Colonic mucosa (tissue), 4 donors: ENCODE measurements around the gene AKNA. TPM values are rescaled to one million over a fixed set of nuclear protein-coding genes. Genes with fewer than 3 reads are reported as not detected.

Experiments
- DNase-seq: peaks from one replicate; pipeline ENCODE4 v3.0.0-alpha.2; 2020
- H3K27ac ChIP-seq: fragments of 200-600 bp; one replicate; pipeline ENCODE4 v1.8.0; 2021
- H3K27me3 ChIP-seq: fragments of 200-600 bp; one replicate; pipeline ENCODE4 v1.8.0; 2021
- H3K36me3 ChIP-seq: fragments of 200-600 bp; one replicate; pipeline ENCODE4 v1.8.0; 2021
- H3K4me1 ChIP-seq: fragments of 200-600 bp; one replicate; pipeline ENCODE4 v1.8.0; 2021; ENCODE audit warnings: mild to moderate bottlenecking
- H3K4me3 ChIP-seq: fragments of 200-600 bp; one replicate; pipeline ENCODE4 v1.8.0; 2021
- H3K9ac ChIP-seq, 2 donors: one replicate each; pipeline ENCODE4 v1.7.0; 2013; ENCODE audit warnings: control low read depth in 2 of 2, low read depth in 2 of 2, low read length in 2 of 2
- H3K9me3 ChIP-seq: fragments of 200-600 bp; one replicate; pipeline ENCODE4 v1.8.0; 2021
- intact Hi-C: fragments of 100-400 bp; cut with DNase I; formaldehyde crosslinking; loops from one replicate; pipeline ENCODE4 v1.14.1; 2022
- total RNA-seq, 2 donors: library from RNA; stranded (reverse); fragmentation: NEBNext Ultra II Directional in 1 of 2; extraction: Animal tissue kit (Norgen Biotek cat#: 25700) in 1 of 2; gene quantifications; one replicate each; pipeline ENCODE4 v1.2.1, GENCODE V29; 2021
- TF ChIP-seq, protein P1 (sequence below): fragments of 200-600 bp; IDR thresholded peaks from one replicate; pipeline ENCODE4 v1.8.0; 2022; ENCODE audit warnings: antibody characterized with exemption, mild to moderate bottlenecking
- donor health status: healthy.
- donor health status: DM: no; HTN: no; CAD: no.
- donor health status: DM: no; HTN: no; CAD: no.

The AKNA gene
- total RNA-seq, 2 donors from 2014 or later, result 26.9 to 44.9 TPM

DNA sequence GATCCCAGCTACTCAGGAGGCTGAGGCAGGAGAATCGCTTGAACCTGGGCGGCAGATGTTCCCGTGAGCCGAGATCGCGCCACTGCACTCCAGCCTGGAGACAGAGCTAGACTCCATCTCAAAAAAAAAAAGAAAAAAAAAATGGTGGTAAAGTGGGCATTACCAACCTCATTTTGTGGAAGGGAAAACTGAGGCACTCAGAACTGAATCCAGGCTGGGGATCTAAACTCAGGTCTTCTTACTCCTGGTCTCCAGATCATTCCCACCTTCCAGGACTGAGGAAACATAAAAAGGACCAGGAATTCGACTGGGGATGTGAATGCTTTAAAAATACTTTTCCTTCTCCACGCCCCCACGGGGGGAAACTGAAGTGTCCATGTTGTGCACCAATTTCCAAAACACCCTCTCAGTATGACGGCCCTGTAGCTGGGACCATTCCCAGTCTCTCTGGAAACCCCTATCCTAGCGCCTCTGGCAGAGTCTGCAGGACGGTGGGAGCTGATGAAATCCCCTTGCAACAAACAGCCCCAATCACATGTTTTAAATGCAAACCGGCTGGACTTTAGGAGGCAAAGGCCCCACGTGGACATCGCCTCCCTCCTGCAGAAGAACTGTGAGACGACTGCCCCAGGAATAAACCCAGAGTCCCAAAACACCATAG is 8.9 kb upstream of the AKNA start:
- Histone ChIP-seq H3K9me3 (no peaks in the 10 kb centered on the region), H3K27me3 (no peaks in the 10 kb centered on the region), H3K4me1 (peaks cover 5% of the 10 kb centered on the region), H3K9ac (peak overlapping the region in 1 of 2 donors; percentile 80), H3K27ac (no peak overlapping the region), H3K36me3 (no peaks in the 10 kb centered on the region), H3K4me3 (peak overlapping the region; percentile 49)
- intact Hi-C loops, result no loop called here
- DNase-seq, result no peak
- TF ChIP-seq, protein P1, sequence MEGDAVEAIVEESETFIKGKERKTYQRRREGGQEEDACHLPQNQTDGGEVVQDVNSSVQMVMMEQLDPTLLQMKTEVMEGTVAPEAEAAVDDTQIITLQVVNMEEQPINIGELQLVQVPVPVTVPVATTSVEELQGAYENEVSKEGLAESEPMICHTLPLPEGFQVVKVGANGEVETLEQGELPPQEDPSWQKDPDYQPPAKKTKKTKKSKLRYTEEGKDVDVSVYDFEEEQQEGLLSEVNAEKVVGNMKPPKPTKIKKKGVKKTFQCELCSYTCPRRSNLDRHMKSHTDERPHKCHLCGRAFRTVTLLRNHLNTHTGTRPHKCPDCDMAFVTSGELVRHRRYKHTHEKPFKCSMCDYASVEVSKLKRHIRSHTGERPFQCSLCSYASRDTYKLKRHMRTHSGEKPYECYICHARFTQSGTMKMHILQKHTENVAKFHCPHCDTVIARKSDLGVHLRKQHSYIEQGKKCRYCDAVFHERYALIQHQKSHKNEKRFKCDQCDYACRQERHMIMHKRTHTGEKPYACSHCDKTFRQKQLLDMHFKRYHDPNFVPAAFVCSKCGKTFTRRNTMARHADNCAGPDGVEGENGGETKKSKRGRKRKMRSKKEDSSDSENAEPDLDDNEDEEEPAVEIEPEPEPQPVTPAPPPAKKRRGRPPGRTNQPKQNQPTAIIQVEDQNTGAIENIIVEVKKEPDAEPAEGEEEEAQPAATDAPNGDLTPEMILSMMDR, result no peak

DNA sequence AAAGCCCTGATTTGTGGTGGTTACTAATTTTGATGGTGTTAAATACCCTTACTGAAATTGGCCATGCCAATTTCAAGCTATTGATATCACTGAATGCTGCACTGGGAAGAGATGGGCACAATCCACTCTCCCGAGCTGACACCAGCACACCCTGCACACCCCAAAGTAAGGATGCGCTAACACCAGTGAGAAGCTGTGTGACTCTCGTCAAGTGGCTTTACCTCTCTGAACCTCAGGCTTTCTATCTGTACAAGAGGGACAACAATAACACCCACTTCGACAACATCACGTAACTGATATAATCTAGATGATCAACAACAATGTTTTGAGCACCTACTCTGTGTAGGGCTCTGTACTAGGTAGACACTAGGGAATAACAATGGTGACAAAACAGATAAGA is 8.0 kb upstream of the AKNA start:
- Histone ChIP-seq H3K4me1 (peaks cover 5% of the 10 kb centered on the region), H3K9ac (no peak overlapping the region), H3K27me3 (no peaks in the 10 kb centered on the region), H3K27ac (no peak overlapping the region), H3K36me3 (no peaks in the 10 kb centered on the region), H3K9me3 (no peaks in the 10 kb centered on the region), H3K4me3 (no peak overlapping the region)
- DNase-seq, result no peak
- TF ChIP-seq, protein P1, result no peak
- intact Hi-C loops, result no loop called here

DNA sequence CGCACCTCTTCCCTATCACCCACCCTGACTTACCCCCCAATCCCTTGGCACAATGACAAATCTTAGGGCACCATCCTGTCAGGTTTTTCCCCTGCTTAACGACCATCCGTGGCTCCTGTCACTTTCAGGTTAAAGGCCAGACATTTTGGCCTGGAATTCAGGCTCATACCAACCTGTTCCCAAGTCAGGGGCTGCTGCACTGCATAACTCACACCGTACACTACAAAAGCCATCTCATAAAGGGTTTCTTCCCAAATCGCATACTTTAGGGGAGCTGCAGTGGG is 7.5 kb upstream of the AKNA start:
- intact Hi-C loops, result no loop called here
- Histone ChIP-seq H3K4me1 (peaks cover 5% of the 10 kb centered on the region), H3K4me3 (no peak overlapping the region), H3K27ac (peak overlapping the region; percentile 25), H3K9me3 (no peaks in the 10 kb centered on the region), H3K27me3 (no peaks in the 10 kb centered on the region), H3K9ac (peak overlapping the region in 1 of 2 donors; percentile 53), H3K36me3 (no peaks in the 10 kb centered on the region)
- DNase-seq, result no peak
- TF ChIP-seq, protein P1, result no peak

GRCh38 chr9:114394523-114395333 is 6.9 kb upstream of the AKNA start:
- TF ChIP-seq, protein P1, result no peak
- H3K9ac ChIP-seq, result peak overlapping the region in 1 of 2 donors; percentile 53
- H3K9me3 ChIP-seq, result no peaks in the 10 kb centered on the region
- H3K4me1 ChIP-seq, result peaks cover 5% of the 10 kb centered on the region
- no peaks in the 10 kb centered on the region for H3K27me3 ChIP-seq
- H3K4me3 ChIP-seq, result no peak overlapping the region
- H3K27ac ChIP-seq, result peak overlapping the region; percentile 25
- no peaks in the 10 kb centered on the region for H3K36me3 ChIP-seq
- intact Hi-C loops, result no loop called here
- DNase-seq, result no peak

DNA sequence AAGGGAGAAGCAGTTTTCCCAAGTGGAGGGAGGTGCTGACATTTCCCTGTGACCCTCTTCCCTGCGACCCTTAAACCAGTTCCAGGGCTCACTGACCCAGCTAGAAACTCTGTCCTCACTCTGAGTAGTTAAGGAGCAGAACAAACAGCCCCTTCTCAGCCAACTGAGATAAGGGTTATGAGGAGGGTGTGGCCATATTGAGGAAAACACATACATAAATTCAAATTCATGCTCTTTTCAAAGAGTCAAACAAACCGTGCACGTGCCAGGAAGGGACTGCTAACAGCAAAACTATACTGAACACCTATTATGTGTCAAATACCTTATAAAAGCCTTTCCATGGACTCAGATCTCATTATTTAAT is 4.9 kb upstream of the AKNA start:
- TF ChIP-seq, protein P1, result no peak
- H3K4me1 ChIP-seq, result peaks cover 19% of the 10 kb centered on the region

More for the DNA sequence above, 4.9 kb upstream of the AKNA start:
- Histone ChIP-seq H3K9ac (peak overlapping the region; percentile 16 to 46), H3K36me3 (no peaks in the 10 kb centered on the region), H3K27ac (peak overlapping the region; percentile 78), H3K4me3 (no peak overlapping the region), H3K9me3 (no peaks in the 10 kb centered on the region), H3K27me3 (no peaks in the 10 kb centered on the region)
- intact Hi-C loops, result no loop called here
- DNase-seq, result peak; percentile 83
